Naive thymus-derived CD8-positive, alpha-beta T cell (primary cell): ENCODE data around the gene GHDC. TPM values are rescaled to one million over a fixed set of nuclear protein-coding genes. Genes with fewer than 3 reads are reported as not detected.
"Not testable (repeated sequence)": the region's sequence is repeated elsewhere in the genome, so short reads cannot be mapped to it uniquely, and the experiment has no call there.

Experiments
- ATAC-seq, 2 donors: fragments of 150-1000 bp; cut with Tn5 transposase in 1 of 2; sonication (Bioruptor Pico), chemical (Tn5 transposase) in 1 of 2; 1 replicate in 1 of 2; 2 replicates in 1 of 2; pipeline ENCODE4 v1.10.0; 2021; ENCODE audit warnings: mild to moderate bottlenecking in 2 of 2, moderate library complexity in 2 of 2
- POLR2A ChIA-PET: fragments of 350-600 bp; sonication (Branson Sonifier 250); formaldehyde crosslinking; loops from one replicate; lab custom pipeline; 2021; ENCODE audit warnings: antibody characterized with exemption; lab: Charles Lee
- DNase-seq, 10 donors: peaks; one replicate each; pipeline versions ENCODE4 v3.0.0 to v3.0.0-alpha.2; 2020 to 2022
- H3K27ac Mint-ChIP-seq, 10 donors: one replicate each; pipeline ENCODE4 v1.8.0; 2020 to 2022; ENCODE audit warnings: mild to moderate bottlenecking in 10 of 10, mixed read lengths in 10 of 10, moderate library complexity in 4 of 10, inconsistent platforms in 1 of 10
- H3K27me3 Mint-ChIP-seq, 5 donors: one replicate each; pipeline ENCODE4 v1.8.0; 2021 to 2022; ENCODE audit warnings: mixed read lengths in 5 of 5
- H3K36me3 Mint-ChIP-seq, 3 donors: one replicate each; pipeline ENCODE4 v1.8.0; 2020 to 2022; ENCODE audit warnings: mixed read lengths in 3 of 3, mild to moderate bottlenecking in 2 of 3, inconsistent platforms in 1 of 3
- H3K4me1 Mint-ChIP-seq, 4 donors: one replicate each; pipeline ENCODE4 v1.8.0; 2021 to 2022; ENCODE audit warnings: mixed read lengths in 4 of 4
- H3K4me3 Mint-ChIP-seq, 10 donors: one replicate each; pipeline ENCODE4 v1.8.0; 2020 to 2022; ENCODE audit warnings: mild to moderate bottlenecking in 10 of 10, mixed read lengths in 10 of 10, moderate library complexity in 6 of 10, inconsistent platforms in 1 of 10
- H3K9me3 Mint-ChIP-seq, 9 donors: one replicate each; pipeline ENCODE4 v1.8.0; 2020 to 2022; ENCODE audit warnings: mixed read lengths in 9 of 9, mild to moderate bottlenecking in 3 of 9, inconsistent platforms in 1 of 9, moderate library complexity in 1 of 9
- polyA plus RNA-seq, 3 donors: library from polyadenylated mRNA; unstranded; fragments of 300-500 nt; fragmentation: Illumina TruSeq; gene quantifications; one replicate each; pipeline ENCODE4 v1.2.3, GENCODE V29; 2021
- total RNA-seq, 8 experiments: library from RNA in 2 of 8; stranded (reverse) in 2 of 8; gene quantifications; one replicate each; pipeline ENCODE4 v1.2.3 and lab custom pipeline; 2021 to 2026

GHDC gene, protein sequence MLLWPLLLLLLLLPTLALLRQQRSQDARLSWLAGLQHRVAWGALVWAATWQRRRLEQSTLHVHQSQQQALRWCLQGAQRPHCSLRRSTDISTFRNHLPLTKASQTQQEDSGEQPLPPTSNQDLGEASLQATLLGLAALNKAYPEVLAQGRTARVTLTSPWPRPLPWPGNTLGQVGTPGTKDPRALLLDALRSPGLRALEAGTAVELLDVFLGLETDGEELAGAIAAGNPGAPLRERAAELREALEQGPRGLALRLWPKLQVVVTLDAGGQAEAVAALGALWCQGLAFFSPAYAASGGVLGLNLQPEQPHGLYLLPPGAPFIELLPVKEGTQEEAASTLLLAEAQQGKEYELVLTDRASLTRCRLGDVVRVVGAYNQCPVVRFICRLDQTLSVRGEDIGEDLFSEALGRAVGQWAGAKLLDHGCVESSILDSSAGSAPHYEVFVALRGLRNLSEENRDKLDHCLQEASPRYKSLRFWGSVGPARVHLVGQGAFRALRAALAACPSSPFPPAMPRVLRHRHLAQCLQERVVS
- total RNA-seq, result 10 to 100 TPM; 25.8 to 29.6 TPM
- 10 to 100 TPM; 15.3 to 21.5 (median 17.3) TPM for polyA plus RNA-seq
- 15.3 to 31.4 (median 22.3) reads per million in 6 experiments for total RNA-seq (lab: John Stamatoyannopoulos, UW)

DNA sequence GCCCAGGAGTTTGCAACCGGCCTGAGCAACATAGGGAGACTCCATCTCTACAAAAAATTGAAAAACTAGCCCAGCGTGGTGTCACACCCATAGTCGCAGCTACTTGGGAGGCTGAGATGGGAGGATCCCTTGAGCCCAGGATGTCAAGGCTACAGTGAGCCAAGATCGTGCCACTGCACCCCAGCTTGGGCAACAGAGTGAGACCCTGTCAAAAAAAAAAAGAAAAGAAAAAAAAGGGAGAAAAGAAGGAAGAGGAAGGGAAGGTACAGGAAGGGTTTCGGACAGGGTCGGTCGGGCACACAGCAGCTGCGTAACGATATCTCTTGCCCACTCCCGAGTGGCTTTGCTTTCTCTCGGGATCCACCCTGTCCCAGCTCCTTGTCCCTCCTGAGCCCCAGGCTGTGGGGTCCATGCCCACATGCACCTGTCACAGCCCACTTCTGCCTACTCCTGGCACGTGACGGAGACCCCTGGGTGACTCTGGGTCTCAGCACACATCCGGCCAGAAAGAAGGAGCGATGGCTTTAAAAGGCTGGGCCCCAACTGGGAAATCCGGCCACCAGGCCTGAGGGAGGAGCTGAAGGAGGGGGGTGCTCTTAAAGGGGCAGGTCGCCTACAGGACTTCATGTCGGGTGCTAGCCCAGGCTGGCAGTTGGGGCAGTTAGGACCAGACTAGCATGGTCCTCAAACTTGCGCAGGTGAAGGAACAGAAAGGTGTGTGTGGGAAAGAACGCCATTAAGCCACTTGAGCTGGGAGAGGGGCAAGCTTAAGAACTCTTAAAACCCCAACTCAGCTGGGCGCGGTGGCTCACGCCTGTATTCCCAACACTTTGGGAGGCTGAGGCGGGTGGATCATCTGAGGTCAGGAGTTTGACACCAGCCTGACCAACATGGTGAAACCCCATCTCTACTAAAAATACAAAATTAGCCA lies at the start of gene GHDC:
Gene GHDC (minus strand): TSS at position 526 of the 931 bp plus-strand sequence. CDS start 913 bp downstream, outside the sequence.
- Mint-ChIP-seq H3K4me3 (peak within 1 kb of the TSS; percentile 86 to 99 (median 96)), H3K9me3 (no peaks in the 10 kb centered on the region), H3K36me3 (peaks cover 0 to 5% (median 1%) of the 10 kb centered on the region in 3 donors), H3K27me3 (no peaks in the 10 kb centered on the region), H3K27ac (peak within 1 kb of the TSS; percentile 84 to 96 (median 94)), H3K4me1 (peaks cover 16 to 35% (median 30%) of the 10 kb centered on the region in 4 donors)
- POLR2A ChIA-PET, result interaction anchor here (0.6 to 3.6 kb wide), 18 partner anchors 8 to 342 kb away, joined by 3 to 23 read pairs (median 4); partner anchors contain the start of genes CNP, DHX58, KAT2A and KCNH4
- ATAC-seq, result peak; percentile 96 to 98
- DNase-seq, result peak; percentile 57 to 88 (median 74)

DNA sequence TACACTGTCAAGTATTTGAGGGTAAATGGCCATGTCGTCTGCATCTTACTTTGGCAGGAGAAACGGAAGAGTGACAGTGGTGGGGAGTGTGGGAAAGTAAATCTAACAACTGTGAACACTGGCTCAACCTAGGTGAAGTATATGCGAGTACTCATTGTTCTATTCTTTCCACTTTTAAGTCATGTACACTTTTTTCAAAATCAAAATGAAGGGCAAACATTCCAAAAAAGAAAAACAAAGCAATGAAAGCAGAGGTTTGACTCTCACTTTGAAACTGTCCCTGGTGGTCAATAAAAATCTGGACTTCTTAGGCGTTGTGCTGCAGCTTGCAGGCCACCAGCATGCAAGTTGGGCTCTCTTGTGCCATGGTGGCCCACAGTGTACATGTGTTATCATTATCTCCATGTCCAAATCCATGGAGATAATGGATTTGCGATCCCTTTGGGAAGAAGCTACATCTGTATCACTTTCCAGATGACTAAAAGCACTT lies 49.2 kb upstream of the GHDC start:
- ATAC-seq (no peak), DNase-seq (no peak)
- H3K27me3 Mint-ChIP-seq, result no peaks in the 10 kb centered on the region
- H3K9me3 Mint-ChIP-seq, result no peaks in the 10 kb centered on the region
- peak overlapping the region in 8 of 10 donors; percentile 0 to 74 (median 38) for H3K27ac Mint-ChIP-seq
- POLR2A ChIA-PET, result interaction anchor here (0.7 to 1.5 kb wide), 3 partner anchors 32 to 97 kb away, joined by 4 to 5 read pairs (median 4); partner anchors contain the start of gene STAT5A
- H3K36me3 Mint-ChIP-seq, result peaks cover 0 to 2% (median 0%) of the 10 kb centered on the region in 3 donors
- H3K4me3 Mint-ChIP-seq, result peak overlapping the region in 2 of 10 donors; percentile 12 to 37
- H3K4me1 Mint-ChIP-seq, result peaks cover 16 to 65% (median 55%) of the 10 kb centered on the region in 4 donors

DNA sequence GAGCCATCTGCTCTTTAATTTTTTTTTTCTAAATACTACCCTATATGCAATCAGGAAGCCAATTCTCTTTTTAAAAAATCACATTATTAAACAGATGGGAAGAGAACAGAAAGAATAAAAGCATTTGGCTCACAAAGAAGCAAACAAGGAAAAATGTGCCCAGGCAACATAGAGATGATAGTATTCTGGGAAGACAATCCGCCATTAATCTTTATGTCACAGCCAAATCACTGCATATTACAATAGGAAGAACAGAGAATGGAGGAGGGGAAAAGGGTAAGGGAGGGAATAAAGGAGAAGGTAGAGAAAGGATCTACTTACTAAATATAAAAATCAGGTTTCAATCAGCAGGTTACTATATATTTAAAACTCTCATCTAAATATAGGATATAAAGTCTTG lies 47.6 kb upstream of the GHDC start:
- Mint-ChIP-seq H3K27ac (peak overlapping the region in 5 of 10 donors; percentile 9 to 57 (median 39)), H3K27me3 (no peaks in the 10 kb centered on the region), H3K4me3 (no peak overlapping the region), H3K36me3 (peaks cover 0 to 5% (median 0%) of the 10 kb centered on the region in 3 donors), H3K9me3 (no peaks in the 10 kb centered on the region), H3K4me1 (peaks cover 13 to 58% (median 43%) of the 10 kb centered on the region in 4 donors)
- POLR2A ChIA-PET, result interaction anchor here (0.7 kb wide), 1 partner anchor 332 kb away, joined by 4 read pairs; no protein-coding TSS in a partner anchor
- ATAC-seq (no peak), DNase-seq (no peak)

DNA sequence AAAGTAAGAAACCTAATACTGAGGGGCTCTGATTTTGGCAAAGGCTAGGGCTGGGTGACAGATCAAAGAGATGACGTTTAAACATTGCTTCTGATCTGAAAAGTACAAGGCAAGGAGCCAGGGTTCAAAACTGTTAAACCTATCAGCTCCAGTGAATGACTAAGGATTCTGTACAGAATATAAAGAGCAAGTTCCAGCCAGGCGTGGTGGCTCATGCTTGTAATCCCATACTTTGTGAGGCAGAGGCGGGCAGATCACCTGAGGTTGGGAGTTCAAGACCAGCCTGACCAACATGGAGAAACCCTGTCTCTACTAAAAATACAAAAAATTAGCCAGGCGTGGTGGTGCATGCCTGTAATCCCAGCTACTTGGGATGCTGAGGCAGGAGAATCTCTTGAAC lies 46.6 kb upstream of the GHDC start:
- H3K9me3 Mint-ChIP-seq, H3K4me3 Mint-ChIP-seq, DNase-seq, H3K36me3 Mint-ChIP-seq, H3K27me3 Mint-ChIP-seq, ATAC-seq: not testable (repeated sequence)
- Mint-ChIP-seq H3K27ac (peak overlapping the region in 8 of 10 donors; percentile 6 to 65 (median 14)), H3K4me1 (peaks cover 10 to 57% (median 42%) of the 10 kb centered on the region in 4 donors)
- POLR2A ChIA-PET, result interaction anchor here (0.9 kb wide), 1 partner anchor 337 kb away, joined by 6 read pairs; no protein-coding TSS in a partner anchor

DNA sequence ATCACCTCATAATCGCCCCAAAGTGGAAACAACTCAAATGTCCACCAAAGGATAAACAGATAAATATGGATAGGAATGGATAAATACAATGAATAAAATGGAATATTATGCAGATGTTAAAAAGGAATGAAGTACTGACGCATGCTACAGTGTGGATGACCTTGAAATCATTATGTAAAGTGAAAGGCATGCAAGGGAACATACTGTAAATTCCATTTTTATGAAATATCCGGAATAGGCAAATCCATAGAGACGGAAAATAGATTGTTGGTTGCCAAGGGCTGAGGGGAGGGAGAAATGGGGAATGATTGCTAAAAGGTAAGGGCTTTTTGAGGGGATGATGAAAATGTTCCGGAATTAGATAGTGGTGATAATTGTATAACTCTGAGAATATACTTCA lies 45.9 kb upstream of the GHDC start:
- Mint-ChIP-seq H3K4me1 (peaks cover 13 to 59% (median 43%) of the 10 kb centered on the region in 4 donors), H3K9me3 (no peaks in the 10 kb centered on the region), H3K27ac (peak overlapping the region in 4 of 10 donors; percentile 9 to 65 (median 42)), H3K36me3 (peaks cover 0 to 3% (median 0%) of the 10 kb centered on the region in 3 donors), H3K4me3 (no peak overlapping the region), H3K27me3 (no peaks in the 10 kb centered on the region)
- POLR2A ChIA-PET, result interaction anchor here (1.6 kb wide), 1 partner anchor 46 kb away, joined by 10 read pairs; no protein-coding TSS in a partner anchor
- ATAC-seq, result no peak
- DNase-seq, result no peak

DNA sequence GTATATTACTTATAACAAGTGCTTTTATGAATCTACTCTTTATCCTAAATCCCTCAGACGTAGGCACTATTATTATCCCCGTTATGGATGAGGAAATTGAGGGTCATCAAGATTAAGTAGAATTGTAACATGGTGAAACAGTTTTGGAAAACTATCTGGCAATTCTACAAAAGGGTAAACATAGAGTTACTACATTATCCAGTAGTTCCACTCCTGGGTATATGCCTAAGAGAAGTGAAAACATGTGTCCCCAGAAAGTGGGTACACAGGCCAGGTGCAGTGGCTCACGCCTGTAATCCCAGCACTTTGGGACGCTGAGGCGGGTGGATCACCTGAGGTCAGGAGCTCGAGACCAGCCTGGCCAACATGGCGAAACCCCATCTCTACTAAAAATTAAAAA lies 45.3 kb upstream of the GHDC start:
- not testable (repeated sequence) for H3K9me3 Mint-ChIP-seq, H3K27me3 Mint-ChIP-seq, H3K36me3 Mint-ChIP-seq, DNase-seq, H3K4me3 Mint-ChIP-seq, ATAC-seq
- H3K4me1 Mint-ChIP-seq, result peaks cover 17 to 65% (median 46%) of the 10 kb centered on the region in 4 donors
- POLR2A ChIA-PET, result interaction anchor here (0.7 to 1.6 kb wide), 2 partner anchors 9 to 47 kb away, joined by 6 to 10 read pairs; no protein-coding TSS in a partner anchor
- H3K27ac Mint-ChIP-seq, result peak overlapping the region in 3 of 10 donors; percentile 43 to 72 (median 50)

DNA sequence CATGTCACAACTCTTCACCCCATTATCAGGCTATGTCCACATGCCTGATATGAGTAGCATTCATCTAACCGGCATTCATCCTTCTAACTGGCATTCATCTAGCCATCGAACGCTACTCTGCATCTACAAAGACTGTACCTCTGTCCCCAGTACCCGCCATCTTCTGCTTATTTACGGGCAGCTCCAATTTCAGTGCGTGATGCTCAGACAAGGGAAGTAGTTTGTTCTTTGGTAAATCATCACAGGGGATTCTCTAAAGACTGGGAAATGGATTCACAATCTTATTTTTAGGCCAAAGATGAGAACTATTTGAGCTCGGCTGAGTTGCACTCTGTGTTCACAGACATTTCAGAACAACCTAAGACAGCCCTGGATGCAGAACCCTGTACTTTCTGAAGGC lies 42.5 kb upstream of the GHDC start:
- Mint-ChIP-seq H3K36me3 (peaks cover 0 to 6% (median 0%) of the 10 kb centered on the region in 3 donors), H3K9me3 (no peaks in the 10 kb centered on the region), H3K4me3 (no peak overlapping the region), H3K4me1 (peaks cover 15 to 61% (median 36%) of the 10 kb centered on the region in 4 donors), H3K27ac (peak overlapping the region in 7 of 10 donors; percentile 8 to 69 (median 44)), H3K27me3 (no peaks in the 10 kb centered on the region)
- ATAC-seq (no peak), DNase-seq (no peak)
- POLR2A ChIA-PET, result interaction anchor here (1.0 to 1.4 kb wide), 2 partner anchors 12 to 49 kb away, joined by 3 to 4 read pairs; no protein-coding TSS in a partner anchor

DNA sequence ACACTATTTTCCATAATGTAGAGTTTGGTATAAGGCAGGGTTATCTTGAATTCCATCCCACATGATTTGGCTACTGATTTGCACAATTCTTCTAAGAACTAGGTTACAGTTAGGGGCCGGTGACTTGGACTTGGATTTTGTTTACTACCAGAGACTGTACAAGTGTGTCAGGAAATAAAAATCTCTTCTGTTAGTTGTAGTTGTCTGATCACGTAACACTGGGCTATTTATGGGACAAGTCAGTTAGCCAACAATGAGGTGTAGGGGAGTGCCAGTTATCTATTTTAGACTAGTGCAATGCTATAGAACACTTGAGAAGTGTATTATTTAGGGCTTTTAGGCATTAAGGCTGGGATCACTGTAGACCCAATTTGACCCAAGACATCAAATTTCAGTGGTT lies 39.7 kb upstream of the GHDC start:
- Mint-ChIP-seq H3K4me1 (peaks cover 10 to 44% (median 23%) of the 10 kb centered on the region in 4 donors), H3K27me3 (no peaks in the 10 kb centered on the region), H3K4me3 (no peak overlapping the region), H3K9me3 (no peaks in the 10 kb centered on the region), H3K36me3 (peaks cover 0 to 19% (median 0%) of the 10 kb centered on the region in 3 donors), H3K27ac (peak overlapping the region in 7 of 10 donors; percentile 19 to 87 (median 56))
- ATAC-seq (no peak), DNase-seq (no peak)
- POLR2A ChIA-PET, result no interaction called here

DNA sequence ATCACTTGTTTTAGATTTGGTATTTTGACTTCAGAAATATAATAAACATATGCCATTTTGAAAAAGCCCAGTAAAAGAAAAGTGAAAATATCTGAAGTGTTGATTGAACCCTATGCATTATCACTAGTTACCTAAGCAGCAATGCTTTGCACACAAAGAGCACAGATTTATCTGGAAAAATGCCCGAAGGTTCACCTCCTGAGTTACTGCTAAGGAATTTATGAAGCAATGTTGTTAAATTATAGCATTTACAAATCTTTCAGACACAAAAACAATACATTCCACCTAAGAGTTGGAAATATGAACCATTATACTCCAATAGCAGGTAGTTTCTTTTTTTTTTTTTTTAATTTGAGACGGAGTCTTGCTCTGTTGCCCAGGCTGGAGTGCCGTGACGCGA lies 38.9 kb upstream of the GHDC start:
- Mint-ChIP-seq H3K36me3 (peaks cover 0 to 26% (median 0%) of the 10 kb centered on the region in 3 donors), H3K4me3 (no peak overlapping the region), H3K4me1 (peaks cover 12 to 45% (median 25%) of the 10 kb centered on the region in 4 donors), H3K27me3 (no peaks in the 10 kb centered on the region), H3K9me3 (no peaks in the 10 kb centered on the region), H3K27ac (peak overlapping the region in 3 of 10 donors; percentile 25 to 75 (median 58))
- ATAC-seq (no peak), DNase-seq (no peak)
- POLR2A ChIA-PET, result no interaction called here

DNA sequence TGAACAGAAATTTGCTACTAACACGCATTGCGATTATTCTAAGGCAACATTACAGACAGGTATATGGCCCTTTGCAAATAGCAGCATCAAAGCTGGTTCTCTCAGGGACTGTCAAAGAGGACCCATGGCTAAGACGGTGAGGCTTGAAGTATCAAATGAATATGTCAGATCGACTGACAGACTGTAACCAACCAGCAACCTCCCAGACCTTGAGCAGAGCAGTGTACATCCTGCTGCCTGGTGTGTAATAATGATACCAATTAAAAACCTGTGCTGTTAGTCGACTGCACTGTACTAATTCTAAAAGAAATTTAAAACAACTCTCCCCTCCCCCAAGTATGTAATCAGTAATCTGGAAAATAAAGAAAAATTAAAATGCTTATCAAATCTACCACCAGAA lies 35.9 kb upstream of the GHDC start:
- no peaks in the 10 kb centered on the region for H3K9me3 Mint-ChIP-seq
- POLR2A ChIA-PET, result interaction anchor here (0.8 kb wide), 1 partner anchor 18 kb away, joined by 5 read pairs; no protein-coding TSS in a partner anchor
- no peak overlapping the region for H3K4me3 Mint-ChIP-seq
- no peaks in the 10 kb centered on the region for H3K27me3 Mint-ChIP-seq
- no peak for DNase-seq
- peaks cover 6 to 30% (median 15%) of the 10 kb centered on the region in 4 donors for H3K4me1 Mint-ChIP-seq
- ATAC-seq, result no peak
- peak overlapping the region in 8 of 10 donors; percentile 1 to 70 (median 50) for H3K27ac Mint-ChIP-seq
- peaks cover 0 to 49% (median 0%) of the 10 kb centered on the region in 3 donors for H3K36me3 Mint-ChIP-seq
